H9 (cell line): Measurements from ENCODE around the gene FGF21. TPM values are rescaled to one million over a fixed set of nuclear protein-coding genes. Genes with fewer than 3 reads are reported as not detected.
A peak's percentile ranks its signal among the peaks of the same experiment; 100 is the strongest.

Experiments
- DNase-seq: peaks from one replicate; pipeline ENCODE4 v3.0.0-alpha.2; 2017
- H2AFZ ChIP-seq: one replicate; pipeline ENCODE4 v1.6.1; 2013; ENCODE audit warnings: mild to moderate bottlenecking, low read length, control low read depth, moderate library complexity
- H2AK5ac ChIP-seq: 2 replicates; pipeline ENCODE4 v1.6.1; 2013; ENCODE audit warnings: low read length, control low read depth, mixed read lengths; ENCODE audit not compliant: insufficient read length
- H2BK120ac ChIP-seq: one replicate; pipeline ENCODE4 v1.6.1; 2013; ENCODE audit warnings: low read depth, mild to moderate bottlenecking, low read length, control low read depth, inconsistent platforms; ENCODE audit not compliant: poor library complexity, severe bottlenecking
- H2BK12ac ChIP-seq: 2 replicates; pipeline ENCODE4 v1.6.1; 2013; ENCODE audit warnings: low read length, control low read depth, mixed read lengths, low read depth; ENCODE audit not compliant: insufficient read length
- H2BK15ac ChIP-seq: 2 replicates; pipeline ENCODE4 v1.6.1; 2013; ENCODE audit warnings: low read depth, low read length, control low read depth
- H2BK20ac ChIP-seq: one replicate; pipeline ENCODE4 v1.6.1; 2013; ENCODE audit warnings: low read depth, mild to moderate bottlenecking, low read length, control low read depth, inconsistent platforms; ENCODE audit not compliant: poor library complexity, severe bottlenecking
- H2BK5ac ChIP-seq: 2 replicates; pipeline ENCODE4 v1.6.1; 2013; ENCODE audit warnings: low read length, control low read depth, mixed read lengths; ENCODE audit not compliant: insufficient read length
- H3K14ac ChIP-seq: 2 replicates; pipeline ENCODE4 v1.6.1; 2013; ENCODE audit warnings: low read length, control low read depth; ENCODE audit not compliant: insufficient read depth
- H3K18ac ChIP-seq: 2 replicates; pipeline ENCODE4 v1.6.1; 2013; ENCODE audit warnings: low read depth, mild to moderate bottlenecking, mixed read lengths, low read length, control low read depth; ENCODE audit not compliant: insufficient read length
- H3K23ac ChIP-seq: 2 replicates; pipeline ENCODE4 v1.6.1; 2013; ENCODE audit warnings: low read length, control low read depth, mixed read lengths, low read depth; ENCODE audit not compliant: insufficient read length
- H3K23me2 ChIP-seq: 2 replicates; pipeline ENCODE4 v1.6.1; 2013; ENCODE audit warnings: low read depth, mild to moderate bottlenecking, mixed read lengths, low read length, control low read depth; ENCODE audit not compliant: insufficient read length, poor library complexity, severe bottlenecking
- H3K27ac ChIP-seq: 2 replicates; pipeline ENCODE4 v1.5.1; 2013; ENCODE audit warnings: low read length, control low read depth, mixed read lengths, low read depth; ENCODE audit not compliant: insufficient read length
- H3K27me3 ChIP-seq: 2 replicates; pipeline ENCODE4 v1.6.1; 2013; ENCODE audit warnings: low read length, control low read depth, inconsistent platforms; ENCODE audit not compliant: insufficient read depth
- H3K4ac ChIP-seq: 2 replicates; pipeline ENCODE4 v1.6.1; 2013; ENCODE audit warnings: low read depth, mild to moderate bottlenecking, control low read depth, inconsistent platforms, low read length, moderate library complexity
- H3K4me1 ChIP-seq: 2 replicates; pipeline ENCODE4 v1.6.1; 2013; ENCODE audit warnings: low read length, control low read depth, inconsistent platforms; ENCODE audit not compliant: insufficient read depth
- H3K4me2 ChIP-seq: 2 replicates; pipeline ENCODE4 v1.6.1; 2013; ENCODE audit warnings: low read length, control low read depth, mixed read lengths; ENCODE audit not compliant: insufficient read length, insufficient read depth
- H3K56ac ChIP-seq: 2 replicates; pipeline ENCODE4 v1.6.1; 2013; ENCODE audit warnings: low read depth, mild to moderate bottlenecking, mixed read lengths, low read length, control low read depth; ENCODE audit not compliant: insufficient read length
- H3K79me1 ChIP-seq: 2 replicates; pipeline ENCODE4 v1.6.1; 2013; ENCODE audit warnings: low read depth, mild to moderate bottlenecking, moderate library complexity, low read length, control low read depth, inconsistent platforms; ENCODE audit not compliant: insufficient read depth, poor library complexity, severe bottlenecking
- H3K79me2 ChIP-seq: 2 replicates; pipeline ENCODE4 v1.6.1; 2013; ENCODE audit warnings: low read length, control low read depth, inconsistent platforms; ENCODE audit not compliant: insufficient read depth
- H3K9ac ChIP-seq: 2 replicates; pipeline ENCODE4 v1.6.1; 2013; ENCODE audit warnings: low read length, control low read depth, mixed read lengths; ENCODE audit not compliant: insufficient read length; ENCODE audit errors: extremely low read depth
- H3K9me3 ChIP-seq: one replicate; pipeline ENCODE4 v1.6.1; 2013; ENCODE audit warnings: low read depth, low read length, inconsistent platforms; ENCODE audit not compliant: control insufficient read depth
- H3T11ph ChIP-seq: one replicate; pipeline ENCODE4 v1.6.1; 2013; ENCODE audit warnings: mild to moderate bottlenecking, low read length, control low read depth, inconsistent platforms
- H4K20me1 ChIP-seq: one replicate; pipeline ENCODE4 v1.6.1; 2013; ENCODE audit not compliant: control insufficient read depth, insufficient read length, insufficient read depth
- H4K5ac ChIP-seq: 2 replicates; pipeline ENCODE4 v1.6.1; 2013; ENCODE audit warnings: low read depth, mild to moderate bottlenecking, mixed read lengths, low read length, control low read depth; ENCODE audit not compliant: insufficient read length
- H4K8ac ChIP-seq: replicated peaks from 2 replicates; pipeline ENCODE4 v1.6.1; 2013; ENCODE audit warnings: low read length, control low read depth, mixed read lengths, low read depth; ENCODE audit not compliant: insufficient read length
- H4K91ac ChIP-seq: 2 replicates; pipeline ENCODE4 v1.6.1; 2013; ENCODE audit warnings: low read depth, mild to moderate bottlenecking, moderate library complexity, mixed read lengths, low read length, control low read depth; ENCODE audit not compliant: insufficient read length
- H3K27ac Mint-ChIP-seq, 3 experiments: 2 replicates in 2 of 3; 3 replicates in 1 of 3; pipeline ENCODE4 v1.8.0; 2020 to 2021; ENCODE audit warnings: mixed read lengths in 3 of 3, mild to moderate bottlenecking in 1 of 3, moderate library complexity in 1 of 3
- H3K27me3 Mint-ChIP-seq: 2 replicates; pipeline ENCODE4 v1.8.0; 2021; ENCODE audit warnings: low read depth, mild to moderate bottlenecking, moderate library complexity, mixed read lengths
- H3K36me3 Mint-ChIP-seq, 3 experiments: 2 replicates in 2 of 3; 3 replicates in 1 of 3; pipeline ENCODE4 v1.8.0; 2020 to 2021; ENCODE audit warnings: low read depth in 3 of 3, mixed read lengths in 3 of 3; ENCODE audit not compliant: insufficient read depth in 1 of 3
- H3K4me1 Mint-ChIP-seq, 2 experiments: 2 replicates each; pipeline ENCODE4 v1.8.0; 2020; ENCODE audit warnings: mixed read lengths in 2 of 2
- H3K4me3 Mint-ChIP-seq, 2 experiments: 2 replicates in 1 of 2; 3 replicates in 1 of 2; pipeline ENCODE4 v1.8.0; 2020 to 2021; ENCODE audit warnings: mild to moderate bottlenecking in 2 of 2, mixed read lengths in 2 of 2, moderate library complexity in 1 of 2
- H3K9me3 Mint-ChIP-seq, 2 experiments: 2 replicates in 1 of 2; 3 replicates in 1 of 2; pipeline ENCODE4 v1.8.0; 2020; ENCODE audit warnings: mild to moderate bottlenecking in 2 of 2, mixed read lengths in 2 of 2, moderate library complexity in 1 of 2
- CTCF ChIP-seq: fragments of 200-600 bp; sonication (generic); conservative IDR thresholded peaks from 3 replicates; pipeline ENCODE4 v1.8.0; 2021; ENCODE audit warnings: antibody characterized with exemption, mild to moderate bottlenecking
- WGBS: extraction: QIAGEN DNeasy Blood & Tissue Kit; methylation state at CpG from one replicate; pipeline ENCODE4 v1.1.7; 2013; ENCODE audit warnings: missing lambda C conversion rate, low lambda C conversion rate, mixed read lengths; ENCODE audit not compliant: insufficient read length; ENCODE audit errors: extremely low coverage; 5-methylcytosine and 5-hydroxymethylcytosine counted together
- total RNA-seq: library from RNA; stranded (reverse); gene quantifications from 2 replicates; pipeline ENCODE4 v1.2.1, GENCODE V29; 2021

The FGF21 gene
- total RNA-seq, 1 experiment from 2014 or later, result 0.90 TPM

GRCh38 chr19:48746110-48746509 is 9.2 kb upstream of the FGF21 start:
- Histone ChIP-seq H3T11ph (no peak overlapping the region), H4K8ac (no peak overlapping the region), H4K5ac (no peak overlapping the region), H2BK120ac (no peak overlapping the region), H3K9me3 (no peaks in the 10 kb centered on the region), H3K14ac (peak overlapping the region; percentile 50; the same call in 1 of the 2 replicates), H3K4ac (no peak overlapping the region), H4K20me1 (no peaks in the 10 kb centered on the region), H2BK20ac (no peak overlapping the region), H3K18ac (no peak overlapping the region), H3K9ac (no peak overlapping the region), H2BK15ac (no peak overlapping the region), H3K79me2 (peaks cover 3% of the 10 kb centered on the region; the same call in 1 of the 2 replicates), H3K23me2 (peaks cover 5% of the 10 kb centered on the region), H4K91ac (no peak overlapping the region), H3K56ac (no peak overlapping the region), H2BK12ac (no peak overlapping the region), H3K4me2 (peak overlapping the region; percentile 71), H2BK5ac (no peak overlapping the region), H3K79me1 (peaks cover 6% of the 10 kb centered on the region), H2AK5ac (no peak overlapping the region), H3K27me3 (no peaks in the 10 kb centered on the region), H2AFZ (no peak overlapping the region), H3K27ac (no peak overlapping the region), H3K4me1 (peaks cover 1% of the 10 kb centered on the region; the same call in 1 of the 2 replicates), H3K23ac (no peak overlapping the region)
- peaks cover 18 to 29% (median 27%) of the 10 kb centered on the region in 3 experiments; a peak in 6 of 7 replicates for H3K36me3 Mint-ChIP-seq
- no peak for DNase-seq
- no peaks in the 10 kb centered on the region; a peak in 1 of 5 replicates for H3K9me3 Mint-ChIP-seq
- peak overlapping the region; percentile 66 to 79 for H3K4me3 Mint-ChIP-seq
- TF ChIP-seq CTCF, result no peak
- 100% methylated on average over 2 of the region's 8 CpGs for WGBS
- H3K27me3 Mint-ChIP-seq, result peaks cover 4% of the 10 kb centered on the region
- peaks cover 25 to 33% of the 10 kb centered on the region in 2 experiments for H3K4me1 Mint-ChIP-seq
- H3K27ac Mint-ChIP-seq, result peak overlapping the region; percentile 2 to 95 (median 94); a peak in 5 of 7 replicates
